ENCODE results near the gene CNEP1R1.

CNEP1R1 gene

DNA sequence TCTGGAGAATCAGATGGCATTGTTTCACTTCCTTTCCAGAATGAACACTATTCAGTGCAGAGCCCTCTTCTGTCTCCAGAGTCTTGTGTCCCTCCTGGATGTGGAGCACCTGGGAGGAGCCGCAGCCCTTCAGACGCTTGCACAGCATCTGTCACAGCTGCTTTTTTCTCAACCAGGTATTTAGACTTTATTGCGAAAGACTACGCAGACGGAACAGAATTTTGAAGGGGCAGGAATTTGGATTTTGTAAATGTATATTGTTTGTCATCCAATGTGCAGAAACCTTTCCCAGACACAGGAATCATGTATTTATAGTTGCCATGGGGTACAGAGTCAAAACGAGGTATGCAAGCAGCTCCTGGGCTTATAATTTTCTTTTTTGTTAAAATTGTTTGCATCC, 61.2 kb downstream of the CNEP1R1 start:
- Histone ChIP-seq H3K9me3 (ENCODE audit: insufficient read depth, low read length) (no peaks in the 10 kb centered on the region), H3K9ac (ENCODE audit: insufficient read length, low read depth) (no peak overlapping the region), H3K4me3 (ENCODE audit: insufficient read length, low read depth) (no peak overlapping the region), H3K4me1 (ENCODE audit: insufficient read depth, insufficient read length) (no peaks in the 10 kb centered on the region), H3K36me3 (ENCODE audit: insufficient read depth, insufficient read length, low read length) (peaks cover 82% of the 10 kb centered on the region), H3K27me3 (ENCODE audit: insufficient read depth, insufficient read length) (no peaks in the 10 kb centered on the region)
- no peak for DNase-seq (ENCODE audit: low read depth, low spot score)
- TF ChIP-seq ZNF274 (IDR thresholded peaks at IDR 0.05; ENCODE audit: low read depth, low read length), result no peak
- no peak for TF ChIP-seq YY1 (IDR thresholded peaks at IDR 0.05; ENCODE audit: insufficient read depth, insufficient read length)
- no peak for TF ChIP-seq SUZ12 (IDR thresholded peaks at IDR 0.05; ENCODE audit: extremely low read depth, insufficient read depth, insufficient read length)

Measured in NT2/D1 (cell line).